HepG2 (cell line): Measurements from ENCODE around the gene ZNF221. TPM values are rescaled to one million over a fixed set of nuclear protein-coding genes. Genes with fewer than 3 reads are reported as not detected.

Experiments used
- CBX1 ChIP-seq: IDR thresholded peaks from one replicate; pipeline ENCODE4 v1.6.1; 2016; ENCODE audit warnings: antibody characterized with exemption, low read depth
- CEBPB ChIP-seq: IDR thresholded peaks from 2 replicates; pipeline ENCODE4 v1.6.1; 2011; ENCODE audit warnings: low read depth, low read length, improper control_type of control experiment, borderline replicate concordance
- CHD2 ChIP-seq: IDR thresholded peaks from 2 replicates; pipeline ENCODE4 v1.6.1; 2011; ENCODE audit warnings: low read depth, low read length, improper control_type of control experiment
- ELF1 ChIP-seq: sonication (generic); formaldehyde crosslinking; IDR thresholded peaks from 2 replicates; pipeline ENCODE4 v1.4.0; 2020; ENCODE audit warnings: missing genetic modification reagents
- HMGA1 ChIP-seq: sonication (generic); formaldehyde crosslinking; conservative IDR thresholded peaks from 2 replicates; pipeline ENCODE4 v1.4.0; 2020; ENCODE audit warnings: missing genetic modification reagents
- KIAA2018 ChIP-seq: sonication (generic); formaldehyde crosslinking; IDR thresholded peaks from 2 replicates; pipeline ENCODE4 v1.5.0; 2020; ENCODE audit warnings: mild to moderate bottlenecking, missing genetic modification reagents, borderline replicate concordance
- MTF1 ChIP-seq: sonication (generic); formaldehyde crosslinking; IDR thresholded peaks from 2 replicates; pipeline ENCODE4 v1.5.0; 2020; ENCODE audit warnings: missing genetic modification reagents
- PBX3 ChIP-seq: sonication (generic); formaldehyde crosslinking; IDR thresholded peaks from 2 replicates; pipeline ENCODE4 v1.8.1; 2023; ENCODE audit warnings: missing genetic modification reagents, inconsistent platforms, borderline replicate concordance
- SIX4 ChIP-seq: sonication (generic); formaldehyde crosslinking; IDR thresholded peaks from 2 replicates; pipeline ENCODE4 v1.4.0; 2020; ENCODE audit warnings: missing genetic modification reagents
- SP140L ChIP-seq: sonication (generic); formaldehyde crosslinking; IDR thresholded peaks from 2 replicates; pipeline ENCODE4 v1.4.0; 2020; ENCODE audit warnings: missing genetic modification reagents, borderline replicate concordance
- TFE3 ChIP-seq: IDR thresholded peaks from 2 replicates; pipeline ENCODE4 v1.6.1; 2016
- ZBTB33 ChIP-seq: sonication (generic); formaldehyde crosslinking; IDR thresholded peaks from 2 replicates; pipeline ENCODE4 v1.4.0; 2020; ENCODE audit warnings: missing genetic modification reagents
- ZNF10 ChIP-seq: sonication (generic); formaldehyde crosslinking; IDR thresholded peaks from 2 replicates; pipeline ENCODE4 v1.4.0; 2020; ENCODE audit warnings: mild to moderate bottlenecking, low read depth, missing genetic modification reagents, borderline replicate concordance
- ZNF501 ChIP-seq: sonication (generic); formaldehyde crosslinking; IDR thresholded peaks from 2 replicates; pipeline ENCODE4 v1.5.1; 2020; ENCODE audit warnings: mild to moderate bottlenecking, moderate library complexity, missing genetic modification reagents
- ZNF768 ChIP-seq: sonication (generic); formaldehyde crosslinking; IDR thresholded peaks from 2 replicates; pipeline ENCODE4 v1.4.0; 2020; ENCODE audit warnings: missing genetic modification reagents
- polyA plus RNA-seq, 8 experiments: library from polyadenylated mRNA; depleted of rRNA in 3 of 8; stranded (reverse) in 7 of 8; unstranded in 1 of 8; fragments of >200 nt; fragmentation: Illumina TruSeq in 4 of 8; extraction: Trizol in 4 of 8; gene quantifications; 2 replicates each; pipeline versions ENCODE4 v1.2.1 to v1.2.3, GENCODE V29; 2011 to 2016; ENCODE audit warnings: low read depth in 4 of 8, missing spikeins in 1 of 8, mixed read lengths in 1 of 8; ENCODE audit not compliant: insufficient read depth in 1 of 8
- total RNA-seq, 5 experiments: library from RNA; depleted of rRNA; stranded (reverse); fragments of >200 nt; fragmentation: Illumina TruSeq; extraction: Trizol; gene quantifications; 2 replicates each; pipeline ENCODE4 v1.2.3, GENCODE V29; 2016; ENCODE audit warnings: low read depth in 1 of 5

The ZNF221 gene
- total and polyA plus RNA-seq, 2 of the 13 experiments (the other 11 are each of a cell fraction or from before 2014, with no cell fraction given) = 0.48 to 3.4 TPM

GRCh38 chr19:44002566-44003460 lies 51.8 kb downstream of the ZNF221 start, which contains the start of gene ZNF230 (continued):
- TF ChIP-seq KIAA2018 (CRISPR knock-in tag) (no peak), HMGA1 (no peak), ZNF768 (no peak), CEBPB (peak; percentile 92), ELF1 (CRISPR knock-in tag) (peak; percentile 96), CBX1 (no peak), ZNF10 (CRISPR knock-in tag) (no peak), TFE3 (CRISPR knock-in tag) (no peak), ZBTB33 (CRISPR knock-in tag) (no peak), SP140L (CRISPR knock-in tag) (no peak), CHD2 (no peak), ZNF501 (CRISPR knock-in tag) (peak; percentile 42; the same call in 1 of the 2 replicates), MTF1 (CRISPR knock-in tag) (no peak), PBX3 (CRISPR knock-in tag) (no peak), SIX4 (CRISPR knock-in tag) (no peak)
